IMR-90 (cell line): ENCODE data around the gene TLR6. TPM values are rescaled to one million over a fixed set of nuclear protein-coding genes. Genes with fewer than 3 reads are reported as not detected.

Experiments used
- ATAC-seq: fragments of 200-7000 bp; cut with Tn5 transposase; 2 replicates; pipeline ENCODE4 v1.9.1; 2020; ENCODE audit warnings: low read depth, mild to moderate bottlenecking, moderate library complexity
- BruUV-seq: library from RNA; stranded (reverse); fragments of 400-500 nt; replicated peaks from 2 replicates; lab custom pipeline; 2021; lab: Mats Ljungman, UMichigan
- CTCF ChIA-PET: fragments of 300-600 bp; formaldehyde crosslinking; extraction: SDS; loops from one replicate; lab custom pipeline; 2021; ENCODE audit warnings: antibody characterized with exemption; lab: Yijun Ruan, JAX
- POLR2A ChIA-PET: fragments of 300-600 bp; sonication (Branson Sonifier 250); formaldehyde crosslinking; loops from one replicate; lab custom pipeline; 2022; ENCODE audit warnings: antibody characterized with exemption; ENCODE audit not compliant: unreplicated experiment; lab: Charles Lee
- DNase-seq: peaks from one replicate; pipeline ENCODE4 v3.0.0; 2013
- H2AFZ ChIP-seq: replicated peaks from 2 replicates; pipeline ENCODE3; 2013; ENCODE audit warnings: low read length, mild to moderate bottlenecking; ENCODE audit not compliant: poor library complexity
- H2AK5ac ChIP-seq: 2 replicates; pipeline ENCODE4 v1.6.1; 2013; ENCODE audit warnings: low read depth, low read length, inconsistent platforms
- H2AK9ac ChIP-seq: replicated peaks from 2 replicates; pipeline ENCODE3; 2013; ENCODE audit warnings: mild to moderate bottlenecking, low read depth, low read length, moderate library complexity; ENCODE audit not compliant: poor library complexity
- H2BK120ac ChIP-seq: 2 replicates; pipeline ENCODE4 v1.6.1; 2013; ENCODE audit warnings: low read depth, low read length, inconsistent platforms
- H2BK15ac ChIP-seq: 3 replicates; pipeline ENCODE4 v1.6.1; 2013; ENCODE audit warnings: low read depth, low read length, inconsistent platforms
- H2BK20ac ChIP-seq: 2 replicates; pipeline ENCODE4 v1.6.1; 2013; ENCODE audit warnings: low read depth, mild to moderate bottlenecking, inconsistent platforms, low read length, moderate library complexity
- H2BK5ac ChIP-seq: 2 replicates; pipeline ENCODE4 v1.6.1; 2013; ENCODE audit warnings: mild to moderate bottlenecking, low read depth, low read length, inconsistent platforms; ENCODE audit not compliant: poor library complexity, severe bottlenecking
- H3K14ac ChIP-seq: replicated peaks from 2 replicates; pipeline ENCODE4 v1.6.1; 2013; ENCODE audit warnings: low read depth, low read length, inconsistent platforms
- H3K18ac ChIP-seq: 2 replicates; pipeline ENCODE4 v1.6.1; 2013; ENCODE audit warnings: low read depth, low read length, control low read depth
- H3K23ac ChIP-seq: 2 replicates; pipeline ENCODE4 v1.6.1; 2013; ENCODE audit warnings: low read depth, low read length, inconsistent platforms
- H3K27ac ChIP-seq: 2 replicates; pipeline ENCODE4 v1.5.1; 2013; ENCODE audit warnings: mild to moderate bottlenecking, control low read depth, low read length; ENCODE audit not compliant: insufficient read depth
- H3K27me3 ChIP-seq: 2 replicates; pipeline ENCODE4 v1.6.1; 2013; ENCODE audit warnings: low read length; ENCODE audit not compliant: control insufficient read depth, insufficient read depth
- H3K36me3 ChIP-seq: 2 replicates; pipeline ENCODE4 v1.6.1; 2013; ENCODE audit warnings: low read length, mixed read lengths; ENCODE audit not compliant: control insufficient read depth, insufficient read depth
- H3K4ac ChIP-seq: 2 replicates; pipeline ENCODE4 v1.6.1; 2013; ENCODE audit warnings: low read depth, low read length, inconsistent platforms
- H3K4me1 ChIP-seq: 2 replicates; pipeline ENCODE4 v1.6.1; 2013; ENCODE audit warnings: low read length, mixed read lengths; ENCODE audit not compliant: control insufficient read depth, insufficient read depth
- H3K4me2 ChIP-seq: 2 replicates; pipeline ENCODE4 v1.6.1; 2013; ENCODE audit warnings: low read depth, mild to moderate bottlenecking, control low read depth, low read length, moderate library complexity
- H3K4me3 ChIP-seq: 2 replicates; pipeline ENCODE4 v1.5.1; 2013; ENCODE audit warnings: low read depth, mild to moderate bottlenecking, control low read depth, low read length, moderate library complexity; ENCODE audit not compliant: insufficient read depth
- H3K56ac ChIP-seq: 2 replicates; pipeline ENCODE4 v1.6.1; 2013; ENCODE audit warnings: low read length, inconsistent platforms; ENCODE audit not compliant: insufficient read depth; ENCODE audit errors: extremely low read depth
- H3K79me1 ChIP-seq, 2 experiments: 2 replicates each; pipeline ENCODE4 v1.6.1; 2013; ENCODE audit warnings: low read length in 2 of 2, inconsistent platforms in 1 of 2, low read depth in 1 of 2
- H3K9ac ChIP-seq: 2 replicates; pipeline ENCODE4 v1.6.1; 2013; ENCODE audit warnings: low read depth, low read length, control low read depth
- H3K9me1 ChIP-seq: 2 replicates; pipeline ENCODE4 v1.6.1; 2013; ENCODE audit warnings: low read length, inconsistent platforms; ENCODE audit not compliant: insufficient read depth
- H3K9me3 ChIP-seq: 2 replicates; pipeline ENCODE4 v1.6.1; 2013; ENCODE audit warnings: low read length; ENCODE audit not compliant: control insufficient read depth, insufficient read depth
- H4K20me1 ChIP-seq: 2 replicates; pipeline ENCODE4 v1.6.1; 2013; ENCODE audit warnings: low read length, inconsistent platforms; ENCODE audit not compliant: insufficient read depth
- H4K5ac ChIP-seq: 2 replicates; pipeline ENCODE4 v1.6.1; 2013; ENCODE audit warnings: mild to moderate bottlenecking, low read depth, low read length, control low read depth
- H4K8ac ChIP-seq, 2 experiments: 2 replicates each; pipeline ENCODE4 v1.6.1; 2013; ENCODE audit warnings: low read depth in 2 of 2, low read length in 2 of 2, control low read depth in 1 of 2, inconsistent platforms in 1 of 2
- H4K91ac ChIP-seq: 2 replicates; pipeline ENCODE4 v1.6.1; 2013; ENCODE audit warnings: low read depth, low read length, inconsistent platforms; ENCODE audit not compliant: insufficient read depth
- BHLHE40 ChIP-seq: fragments of 150-350 bp; IDR thresholded peaks from 2 replicates; pipeline ENCODE4 v1.6.1; 2016; ENCODE audit warnings: mild to moderate bottlenecking, low read depth, low read length
- CHD1 ChIP-seq: IDR thresholded peaks from 2 replicates; pipeline ENCODE4 v1.6.1; 2012; ENCODE audit warnings: low read depth, low read length, improper control_type of control experiment
- CTCF ChIP-seq: conservative IDR thresholded peaks from 2 replicates; pipeline ENCODE4 v1.5.1; 2012; ENCODE audit warnings: mild to moderate bottlenecking, low read depth, low read length, improper control_type of control experiment
- ELK1 ChIP-seq: fragments of 150-350 bp; IDR thresholded peaks from 2 replicates; pipeline ENCODE4 v1.6.1; 2016; ENCODE audit warnings: low read depth, mild to moderate bottlenecking, low read length, moderate library complexity, borderline replicate concordance
- FOS ChIP-seq: fragments of 150-350 bp; IDR thresholded peaks from 2 replicates; pipeline ENCODE4 v1.6.1; 2016; ENCODE audit warnings: low read depth, low read length
- MAFK ChIP-seq: IDR thresholded peaks from 2 replicates; pipeline ENCODE4 v1.6.1; 2012; ENCODE audit warnings: low read depth, low read length, improper control_type of control experiment
- MAZ ChIP-seq: IDR thresholded peaks from 2 replicates; pipeline ENCODE4 v1.6.1; 2012; ENCODE audit warnings: low read depth, mild to moderate bottlenecking, low read length, improper control_type of control experiment, moderate library complexity, borderline replicate concordance
- MXI1 ChIP-seq: IDR thresholded peaks from 2 replicates; pipeline ENCODE4 v1.6.1; 2012; ENCODE audit warnings: low read depth, mild to moderate bottlenecking, low read length, moderate library complexity, borderline replicate concordance
- NFE2L2 ChIP-seq: fragments of 150-350 bp; IDR thresholded peaks from 2 replicates; pipeline ENCODE4 v1.6.1; 2016; ENCODE audit warnings: low read depth, mild to moderate bottlenecking, low read length
- RAD21 ChIP-seq: IDR thresholded peaks from 2 replicates; pipeline ENCODE4 v1.6.1; 2012; ENCODE audit warnings: low read length, improper control_type of control experiment
- RCOR1 ChIP-seq: IDR thresholded peaks from 2 replicates; pipeline ENCODE4 v1.6.1; 2012; ENCODE audit warnings: mild to moderate bottlenecking, low read length, improper control_type of control experiment; ENCODE audit not compliant: insufficient replicate concordance
- RFX5 ChIP-seq: IDR thresholded peaks from 2 replicates; pipeline ENCODE4 v1.8.0; 2012; ENCODE audit warnings: low read depth, mild to moderate bottlenecking, low read length, moderate library complexity
- WGBS, 2 experiments: methylation state at CpG; one replicate each; pipeline versions ENCODE4 v1.1.5 to v1.1.7; 2013; ENCODE audit warnings: missing lambda C conversion rate in 2 of 2; ENCODE audit not compliant: insufficient read length in 1 of 2; ENCODE audit errors: extremely low coverage in 2 of 2; 5-methylcytosine and 5-hydroxymethylcytosine counted together
- dilution Hi-C: fragments of 300-500 bp; cut with HindIII; formaldehyde crosslinking; loops from one replicate; pipeline ENCODE4 v1.14.3; 2018; ENCODE audit warnings: low sequenced_read_pairs; ENCODE audit not compliant: unreplicated experiment
- in situ Hi-C: fragments of 300-500 bp; cut with MboI; formaldehyde crosslinking; loops from 3 replicates; pipeline ENCODE4 v1.14.3; 2019; ENCODE audit warnings: low sequenced_read_pairs, inconsistent platforms, mixed read lengths
- intact Hi-C: fragments of 100-400 bp; cut with micrococcal nuclease; formaldehyde crosslinking; loops from 2 replicates; pipeline ENCODE4 v1.10.0; 2022
- polyA plus RNA-seq, 3 experiments: library from polyadenylated mRNA; depleted of rRNA; stranded (reverse); fragments of >200 nt; gene quantifications; 2 replicates each; pipeline ENCODE4 v1.2.3, GENCODE V29; 2012; ENCODE audit warnings: low replicate concordance in 1 of 3
- total RNA-seq: library from RNA; depleted of rRNA; stranded (reverse); fragments of >200 nt; gene quantifications from 2 replicates; pipeline ENCODE4 v1.2.3, GENCODE V29; 2012

TLR6 gene
- total and polyA plus RNA-seq, 2 of the 4 experiments (the other 2 are of a cell fraction), result 1.4 to 3.9 TPM

GRCh38 chr4:38805530-38806145 is 51.0 kb downstream of the TLR6 start:
- H2AFZ ChIP-seq, result no peak overlapping the region

More at GRCh38 chr4:38805530-38806145, 51.0 kb downstream of the TLR6 start:
- peak overlapping the region in 1 of 2 experiments; percentile 36; a peak in 1 of 4 replicates for H4K8ac ChIP-seq
- H3K4me2 ChIP-seq, result no peak overlapping the region
- no peak overlapping the region for H3K56ac ChIP-seq
- H3K14ac ChIP-seq, result no peak overlapping the region
- no peak overlapping the region for H2AK5ac ChIP-seq
- in situ Hi-C loops, result no loop called here
- no peak overlapping the region for H2BK15ac ChIP-seq
- H3K36me3 ChIP-seq, result no peaks in the 10 kb centered on the region
- no peak overlapping the region for H3K9ac ChIP-seq
- peak; percentile 32 for ATAC-seq
- TF ChIP-seq FOS, result no peak
- TF ChIP-seq ELK1, result no peak
- no peak for TF ChIP-seq BHLHE40
- no peak for TF ChIP-seq MAZ
- TF ChIP-seq MAFK, result no peak
- TF ChIP-seq CHD1, result no peak
- no peak for TF ChIP-seq RCOR1
- no peak for TF ChIP-seq RAD21
- no peak for TF ChIP-seq RFX5
- TF ChIP-seq NFE2L2, result no peak
- no peak for TF ChIP-seq CTCF
- TF ChIP-seq MXI1, result no peak
- intact Hi-C loops, result no loop called here
- ChIA-PET CTCF (interaction anchor here (0.7 kb wide), 1 partner anchor 24 kb away, joined by 3 read pairs; no protein-coding TSS in a partner anchor), POLR2A (no interaction called here)
- H3K27ac ChIP-seq, result no peak overlapping the region
- no peaks in the 10 kb centered on the region for H4K20me1 ChIP-seq
- no peaks in the 10 kb centered on the region for H3K79me1 ChIP-seq
- H3K4ac ChIP-seq, result no peak overlapping the region
- H3K4me1 ChIP-seq, result no peaks in the 10 kb centered on the region
- no peaks in the 10 kb centered on the region for H3K9me3 ChIP-seq
- H3K4me3 ChIP-seq, result no peak overlapping the region
- no peak overlapping the region for H3K23ac ChIP-seq
- no peak overlapping the region for H2BK120ac ChIP-seq
- no peak overlapping the region for H4K5ac ChIP-seq
- no peak for DNase-seq
- WGBS, 2 experiments, result no CpG with 5 or more reads among the region's 5 CpGs
- no peak overlapping the region for H3K18ac ChIP-seq
- H2AK9ac ChIP-seq, result no peak overlapping the region
- no peak overlapping the region for H2BK5ac ChIP-seq
- dilution Hi-C loops, result no loop called here
- BruUV-seq, result no TSS peak
- no peak overlapping the region for H2BK20ac ChIP-seq
- H3K9me1 ChIP-seq, result no peaks in the 10 kb centered on the region
- no peaks in the 10 kb centered on the region; the same call in 1 of the 2 replicates for H3K27me3 ChIP-seq
- no peak overlapping the region for H4K91ac ChIP-seq
